PFSK-1 (cell line): ENCODE results near the gene TMEM223.

Source experiments
- POLR2AphosphoS5 ChIP-seq: IDR thresholded peaks from 2 replicates; pipeline ENCODE4 v1.6.1; 2012; ENCODE audit warnings: low read depth, mild to moderate bottlenecking, control low read depth, low read length, moderate library complexity
- REST ChIP-seq, 2 experiments: IDR thresholded peaks; 2 replicates each; pipeline versions ENCODE4 v1.6.1 to v1.8.0; 2011 to 2012; ENCODE audit warnings: low read depth in 2 of 2, low read length in 2 of 2, control low read depth in 1 of 2, inconsistent platforms in 1 of 2, mild to moderate bottlenecking in 1 of 2, moderate library complexity in 1 of 2; ENCODE audit not compliant: insufficient read depth in 1 of 2
- SIN3A ChIP-seq: IDR thresholded peaks from 2 replicates; pipeline ENCODE4 v1.6.1; 2012; ENCODE audit warnings: mild to moderate bottlenecking, low read length, moderate library complexity, borderline replicate concordance; ENCODE audit not compliant: insufficient read depth
- TAF1 ChIP-seq: IDR thresholded peaks from 2 replicates; pipeline ENCODE4 v1.6.1; 2012; ENCODE audit warnings: low read length, control low read depth, borderline replicate concordance; ENCODE audit not compliant: insufficient read depth

GRCh38 chr11:62747475-62748160, 44.2 kb downstream of the TMEM223 start:
- TF ChIP-seq POLR2AphosphoS5, result no peak
- no peak for TF ChIP-seq TAF1
- no peak for TF ChIP-seq REST (IDR thresholded peaks at IDR 0.05; ENCODE audit: insufficient read depth in 1 of 2, low read depth in 2 of 2, low read length in 2 of 2)
- TF ChIP-seq SIN3A, result no peak
